Measurements from ENCODE around the gene PLCB1.

The PLCB1 gene

DNA sequence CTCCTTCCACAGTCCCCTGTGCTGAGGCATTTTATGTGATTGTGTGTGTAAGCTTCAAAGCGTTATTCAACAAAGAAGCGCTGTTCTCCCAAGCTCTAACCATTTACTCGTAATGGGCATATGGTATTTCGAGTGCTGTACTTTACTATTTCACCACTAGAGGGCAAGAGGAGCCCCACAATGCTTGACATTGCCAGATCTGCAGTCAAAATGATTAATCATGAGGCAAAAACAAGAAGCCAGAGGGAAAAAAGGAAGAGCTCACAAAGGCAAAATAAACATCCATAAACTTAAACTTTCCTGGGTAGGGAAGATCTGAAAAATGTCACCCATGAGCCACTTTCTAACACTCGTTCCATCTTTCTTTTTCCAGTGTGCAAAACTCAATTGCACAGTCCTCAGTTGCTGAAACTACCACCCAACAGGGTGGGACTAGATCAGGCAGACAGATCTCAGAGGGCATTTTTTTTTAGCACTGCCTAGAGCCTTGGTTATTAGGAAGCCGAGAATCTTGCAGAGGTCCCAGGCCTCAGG, 721.8 kb downstream of the PLCB1 start:
- Histone ChIP-seq H3K4me2 (no peak overlapping the region), H3K36me3 (no peaks in the 10 kb centered on the region), H4K20me1 (no peaks in the 10 kb centered on the region), H3K27me3 (no peaks in the 10 kb centered on the region), H3K9me3 (no peaks in the 10 kb centered on the region), H3K27ac (no peak overlapping the region), H3K4me1 (no peaks in the 10 kb centered on the region), H3K4me3 (no peak overlapping the region), H3K9ac (no peak overlapping the region)
- no peak for TF ChIP-seq Cebpa-rat (IDR thresholded peaks at IDR 0.05)

DNA sequence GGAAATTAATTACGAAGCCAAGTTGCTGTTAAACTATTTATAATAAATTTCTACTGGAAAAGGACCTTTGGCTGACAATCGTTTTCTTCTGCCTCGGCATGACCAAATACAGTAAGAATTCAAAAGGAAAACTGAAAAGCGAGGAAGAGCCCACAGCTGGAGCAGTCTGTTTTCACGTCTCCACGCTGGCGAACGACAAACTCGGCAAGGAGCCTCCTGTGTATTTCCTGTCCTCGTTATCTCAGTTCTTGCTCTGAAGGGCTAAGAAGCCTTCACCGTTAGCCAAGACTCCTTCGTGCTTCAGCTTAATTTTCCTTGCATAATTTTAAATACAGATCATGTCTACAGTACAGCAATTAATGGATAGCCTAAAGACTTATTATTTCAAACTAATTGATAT, 722.5 kb downstream of the PLCB1 start:
- Histone ChIP-seq H3K27ac (no peak overlapping the region), H3K36me3 (no peaks in the 10 kb centered on the region), H3K9me3 (no peaks in the 10 kb centered on the region), H3K4me1 (no peaks in the 10 kb centered on the region), H4K20me1 (no peaks in the 10 kb centered on the region), H3K9ac (no peak overlapping the region), H3K27me3 (no peaks in the 10 kb centered on the region), H3K4me3 (no peak overlapping the region), H3K4me2 (no peak overlapping the region)
- no peak for TF ChIP-seq Cebpa-rat (IDR thresholded peaks at IDR 0.05)

DNA sequence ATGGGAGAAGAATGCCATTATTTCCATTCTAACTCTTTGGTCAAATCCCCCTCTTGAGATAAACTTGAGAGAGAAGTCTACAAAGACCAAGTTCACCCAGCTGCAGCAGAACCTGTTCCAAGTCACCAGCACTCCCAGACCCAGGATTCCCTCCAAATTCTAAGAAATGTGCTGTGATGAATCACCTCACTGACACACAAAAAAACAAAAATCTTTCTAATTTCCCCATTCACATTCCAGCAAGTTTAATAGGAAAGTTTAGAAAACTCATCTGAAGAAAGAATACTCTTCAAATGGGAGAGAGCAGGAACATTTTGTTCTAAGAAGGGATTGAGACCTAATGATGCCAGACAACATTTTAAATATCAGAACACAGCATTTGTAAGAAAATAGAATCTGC, 723.2 kb downstream of the PLCB1 start:
- Histone ChIP-seq H3K4me3 (no peak overlapping the region), H3K9me3 (no peaks in the 10 kb centered on the region), H4K20me1 (no peaks in the 10 kb centered on the region), H3K36me3 (no peaks in the 10 kb centered on the region), H3K9ac (no peak overlapping the region), H3K27me3 (no peaks in the 10 kb centered on the region), H3K27ac (no peak overlapping the region), H3K4me2 (no peak overlapping the region), H3K4me1 (no peaks in the 10 kb centered on the region)
- TF ChIP-seq Cebpa-rat (IDR thresholded peaks at IDR 0.05): no peak

DNA sequence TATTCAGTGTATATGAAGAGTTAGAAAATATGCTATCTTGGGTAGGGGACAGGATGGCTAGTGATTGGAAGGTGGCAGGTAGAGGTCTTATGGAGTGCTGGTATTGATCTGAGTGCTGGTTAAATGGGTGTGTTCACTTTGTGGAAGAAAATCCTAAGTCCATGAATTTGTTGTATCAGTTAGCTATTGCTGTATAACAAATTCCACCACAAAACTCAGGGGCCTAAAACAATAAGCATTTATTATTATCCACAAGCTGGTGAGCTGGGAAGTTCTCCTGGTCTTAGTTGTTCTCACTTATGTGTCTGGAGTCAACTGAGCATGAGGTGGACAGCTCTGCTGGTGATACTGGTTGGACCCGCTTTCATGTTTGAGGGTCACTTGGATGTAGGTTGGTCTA, 724.6 kb downstream of the PLCB1 start:
- no peaks in the 10 kb centered on the region for H4K20me1 ChIP-seq
- no peaks in the 10 kb centered on the region for H3K9me3 ChIP-seq
- no peak overlapping the region for H3K27ac ChIP-seq
- no peak for TF ChIP-seq Cebpa-rat (IDR thresholded peaks at IDR 0.05)
- H3K4me1 ChIP-seq: no peaks in the 10 kb centered on the region
- H3K36me3 ChIP-seq: no peaks in the 10 kb centered on the region
- no peak overlapping the region for H3K4me2 ChIP-seq
- H3K27me3 ChIP-seq: no peaks in the 10 kb centered on the region
- H3K9ac ChIP-seq: no peak overlapping the region
- no peak overlapping the region for H3K4me3 ChIP-seq

DNA sequence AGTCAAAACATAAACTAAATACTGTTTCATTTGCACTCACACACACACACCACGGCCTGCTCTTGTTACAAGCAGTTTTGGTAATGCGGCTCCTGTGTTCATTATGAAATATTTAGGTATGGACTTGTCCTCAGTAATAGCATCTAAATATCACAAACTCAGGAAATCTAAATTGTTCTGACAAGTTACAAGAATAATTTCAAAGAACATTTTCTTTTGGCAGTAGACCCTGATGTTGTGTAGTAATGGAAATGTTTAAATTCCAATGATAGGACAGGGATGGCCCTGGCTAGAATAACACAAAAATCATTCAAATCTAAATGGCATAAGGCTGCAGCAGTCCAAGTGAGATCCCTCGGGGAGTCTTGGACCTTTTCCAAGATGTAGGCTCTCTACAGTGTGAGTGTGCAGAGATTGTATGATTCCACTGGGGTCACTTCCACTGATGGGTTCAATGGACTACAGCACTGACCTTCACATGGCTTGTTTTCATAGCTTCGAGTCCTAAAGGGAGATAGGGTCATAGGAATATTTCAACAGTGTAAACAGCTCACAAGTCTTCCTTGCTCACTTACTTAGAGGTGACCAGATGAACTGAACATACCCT, 726.2 kb downstream of the PLCB1 start:
- H3K27me3 ChIP-seq: no peaks in the 10 kb centered on the region
- TF ChIP-seq Cebpa-rat (IDR thresholded peaks at IDR 0.05): no peak
- no peaks in the 10 kb centered on the region for H4K20me1 ChIP-seq
- H3K9ac ChIP-seq: no peak overlapping the region
- H3K4me3 ChIP-seq: no peak overlapping the region
- no peaks in the 10 kb centered on the region for H3K9me3 ChIP-seq
- no peak overlapping the region for H3K4me2 ChIP-seq
- no peaks in the 10 kb centered on the region for H3K4me1 ChIP-seq
- H3K36me3 ChIP-seq: no peaks in the 10 kb centered on the region
- H3K27ac ChIP-seq: no peak overlapping the region

DNA sequence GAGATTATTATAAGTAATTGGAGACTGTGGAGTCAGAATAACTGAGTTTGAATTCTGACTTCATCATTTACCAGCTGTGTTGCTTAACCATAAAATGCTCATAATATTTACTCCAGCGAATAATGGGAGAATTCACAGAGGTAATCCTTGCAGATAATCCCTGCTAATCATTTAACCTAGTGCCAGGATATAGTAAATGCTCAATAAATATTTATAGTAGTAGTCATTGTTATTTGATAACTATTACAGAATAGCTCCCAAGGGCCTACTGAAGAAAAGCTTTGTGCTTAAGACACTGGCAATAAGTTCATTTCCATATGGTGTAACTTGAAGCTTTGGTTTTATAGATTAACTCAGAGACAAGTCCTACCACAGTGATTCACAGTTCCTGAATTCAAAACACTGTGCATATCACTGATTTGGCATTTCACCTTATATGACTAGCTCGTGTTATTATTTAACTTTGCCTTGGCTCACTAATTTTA, 728.0 kb downstream of the PLCB1 start:
- no peaks in the 10 kb centered on the region for H3K27me3 ChIP-seq
- no peaks in the 10 kb centered on the region for H3K4me1 ChIP-seq
- no peaks in the 10 kb centered on the region for H3K9me3 ChIP-seq
- H4K20me1 ChIP-seq: no peaks in the 10 kb centered on the region
- H3K27ac ChIP-seq: no peak overlapping the region
- H3K4me2 ChIP-seq: no peak overlapping the region
- TF ChIP-seq Cebpa-rat (IDR thresholded peaks at IDR 0.05): no peak
- H3K4me3 ChIP-seq: no peak overlapping the region
- H3K9ac ChIP-seq: no peak overlapping the region
- H3K36me3 ChIP-seq: no peaks in the 10 kb centered on the region

DNA sequence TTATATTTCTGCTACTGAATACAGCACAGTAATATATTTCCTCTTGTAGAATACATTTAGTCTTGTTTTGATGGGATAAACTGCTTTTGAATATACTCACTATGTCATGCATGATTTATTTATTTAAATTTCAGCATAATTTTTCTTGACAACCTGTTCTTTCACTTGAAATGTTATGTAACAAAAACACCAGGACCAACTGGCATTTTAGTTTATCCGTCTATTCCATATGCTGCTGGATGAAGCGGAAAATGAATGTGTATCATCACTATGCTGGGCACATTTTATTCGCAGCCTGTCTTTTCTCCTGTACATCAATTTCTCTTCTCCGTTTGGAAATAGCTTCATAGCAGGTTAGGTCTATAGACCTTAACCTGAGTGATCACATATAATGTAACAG, 730.0 kb downstream of the PLCB1 start:
- no peak overlapping the region for H3K27ac ChIP-seq

DNA sequence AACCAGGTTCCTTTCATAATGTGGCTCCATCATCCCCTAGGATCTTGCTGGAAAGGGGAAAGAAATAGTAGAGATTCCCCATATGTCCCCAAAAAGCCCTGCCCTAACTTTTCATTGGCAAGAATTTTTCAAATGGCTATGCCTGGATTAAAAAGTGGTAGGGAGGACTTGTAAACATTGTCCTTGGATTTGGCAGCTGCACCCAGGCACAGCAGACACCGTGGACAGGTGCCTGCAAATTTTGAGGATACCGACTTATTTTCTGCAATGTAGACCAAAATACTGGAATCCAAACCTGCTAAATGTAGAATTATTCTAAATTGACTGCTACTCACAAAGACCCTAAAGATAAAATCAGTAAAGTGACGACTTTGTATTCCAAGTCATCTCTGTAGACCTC, 733.6 kb downstream of the PLCB1 start:
- Histone ChIP-seq H3K9ac (no peak overlapping the region), H3K27me3 (no peaks in the 10 kb centered on the region), H3K36me3 (no peaks in the 10 kb centered on the region), H3K4me2 (no peak overlapping the region), H3K4me3 (no peak overlapping the region), H3K9me3 (no peaks in the 10 kb centered on the region), H4K20me1 (no peaks in the 10 kb centered on the region), H3K4me1 (peaks cover 16% of the 10 kb centered on the region), H3K27ac (no peak overlapping the region)
- no peak for TF ChIP-seq Cebpa-rat (IDR thresholded peaks at IDR 0.05)

More for the DNA sequence above, 730.0 kb downstream of the PLCB1 start:
- Histone ChIP-seq H3K27me3 (no peaks in the 10 kb centered on the region), H3K4me1 (peaks cover 10% of the 10 kb centered on the region), H3K4me3 (no peak overlapping the region), H3K9ac (no peak overlapping the region), H3K4me2 (no peak overlapping the region), H4K20me1 (no peaks in the 10 kb centered on the region), H3K36me3 (no peaks in the 10 kb centered on the region), H3K9me3 (no peaks in the 10 kb centered on the region)
- no peak for TF ChIP-seq Cebpa-rat (IDR thresholded peaks at IDR 0.05)

DNA sequence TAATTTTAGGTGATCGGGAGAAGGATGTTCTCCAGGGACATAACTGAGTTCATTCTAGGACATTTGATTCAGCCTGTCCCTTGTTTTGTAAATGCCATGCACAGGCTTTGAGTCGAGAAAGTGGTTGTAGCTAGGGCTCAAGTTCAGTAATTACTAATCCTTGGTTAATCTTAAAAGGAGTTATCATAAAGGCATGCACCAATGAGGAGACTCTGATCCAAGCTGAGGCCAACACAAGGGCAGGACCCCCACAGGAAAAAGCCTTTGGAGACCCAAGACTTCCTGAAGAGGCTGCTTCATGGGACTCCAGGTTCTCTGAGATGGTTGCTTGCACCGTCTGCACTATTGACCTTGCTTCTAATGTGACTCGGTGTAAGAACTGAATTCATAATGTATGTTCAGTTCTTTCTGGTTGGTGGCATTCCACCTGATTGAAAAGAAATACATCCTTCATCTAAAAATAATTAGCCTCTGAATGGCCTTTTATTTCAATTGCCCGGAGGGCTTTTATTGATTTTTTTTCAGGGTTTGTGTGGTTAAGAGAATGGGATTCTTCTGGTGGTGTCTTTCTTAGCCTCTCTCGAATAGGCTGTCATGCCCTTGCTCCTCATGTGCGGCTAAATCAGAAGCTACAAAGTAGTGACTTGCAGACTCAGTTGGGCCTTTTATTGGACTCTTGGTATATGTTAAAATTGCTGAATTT, 735.1 kb downstream of the PLCB1 start:
- Histone ChIP-seq H3K36me3 (no peaks in the 10 kb centered on the region), H3K4me3 (no peak overlapping the region), H3K9me3 (no peaks in the 10 kb centered on the region), H3K27me3 (no peaks in the 10 kb centered on the region), H3K27ac (no peak overlapping the region), H4K20me1 (no peaks in the 10 kb centered on the region), H3K4me2 (peak overlapping the region; percentile 57), H3K9ac (no peak overlapping the region), H3K4me1 (peaks cover 16% of the 10 kb centered on the region)
- no peak for TF ChIP-seq Cebpa-rat (IDR thresholded peaks at IDR 0.05)

DNA sequence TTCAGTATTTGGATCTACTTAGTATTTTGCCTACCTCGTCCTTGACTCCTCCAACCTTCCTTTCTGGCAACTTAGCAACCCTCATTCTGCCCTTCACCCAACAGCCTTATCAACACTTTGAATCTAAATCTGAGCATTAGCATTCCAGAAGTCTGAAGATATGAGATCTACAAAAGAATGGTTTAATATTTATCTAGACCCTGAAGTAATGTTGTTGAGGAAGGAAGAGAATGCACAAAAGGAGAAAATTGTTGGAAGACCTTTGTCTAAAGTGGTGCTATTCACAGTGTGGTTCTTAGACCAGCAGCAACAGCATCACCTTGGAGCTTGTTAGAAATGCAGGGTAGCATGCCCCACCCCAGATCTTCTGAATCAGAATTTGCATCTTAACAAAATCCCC, 738.6 kb downstream of the PLCB1 start:
- no peak overlapping the region for H3K4me3 ChIP-seq
- no peak overlapping the region for H3K4me2 ChIP-seq
- no peak overlapping the region for H3K27ac ChIP-seq
- no peaks in the 10 kb centered on the region for H4K20me1 ChIP-seq
- H3K9ac ChIP-seq: no peak overlapping the region
- no peaks in the 10 kb centered on the region for H3K36me3 ChIP-seq
- no peak for TF ChIP-seq Cebpa-rat (IDR thresholded peaks at IDR 0.05)
- no peaks in the 10 kb centered on the region for H3K27me3 ChIP-seq
- H3K4me1 ChIP-seq: peaks cover 16% of the 10 kb centered on the region
- H3K9me3 ChIP-seq: no peaks in the 10 kb centered on the region
